ENCODE data around the gene CFAP65.

- TF ChIP-seq FOXK2 (IDR thresholded peaks at IDR 0.05) = no peak
- TF ChIP-seq, protein P1, sequence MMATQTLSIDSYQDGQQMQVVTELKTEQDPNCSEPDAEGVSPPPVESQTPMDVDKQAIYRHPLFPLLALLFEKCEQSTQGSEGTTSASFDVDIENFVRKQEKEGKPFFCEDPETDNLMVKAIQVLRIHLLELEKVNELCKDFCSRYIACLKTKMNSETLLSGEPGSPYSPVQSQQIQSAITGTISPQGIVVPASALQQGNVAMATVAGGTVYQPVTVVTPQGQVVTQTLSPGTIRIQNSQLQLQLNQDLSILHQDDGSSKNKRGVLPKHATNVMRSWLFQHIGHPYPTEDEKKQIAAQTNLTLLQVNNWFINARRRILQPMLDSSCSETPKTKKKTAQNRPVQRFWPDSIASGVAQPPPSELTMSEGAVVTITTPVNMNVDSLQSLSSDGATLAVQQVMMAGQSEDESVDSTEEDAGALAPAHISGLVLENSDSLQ (IDR thresholded peaks at IDR 0.05) = no peak
- TF ChIP-seq L3MBTL2 (conservative IDR thresholded peaks at IDR 0.05) = no peak
- no peak for TF ChIP-seq NFRKB (IDR thresholded peaks at IDR 0.05)
- no peak for TF ChIP-seq SP1 (IDR thresholded peaks at IDR 0.05)
- TF ChIP-seq TARDBP (IDR thresholded peaks at IDR 0.05) = no peak
- TF ChIP-seq ELF4 (IDR thresholded peaks at IDR 0.05) = no peak
- no peak for TF ChIP-seq BHLHE40 (IDR thresholded peaks at IDR 0.05; ENCODE audit: borderline replicate concordance)
- TF ChIP-seq FOXM1 (IDR thresholded peaks at IDR 0.05; ENCODE audit: borderline replicate concordance) = no peak
- no peak for TF ChIP-seq ZNF384 (IDR thresholded peaks at IDR 0.05)
- TF ChIP-seq CTBP1 (IDR thresholded peaks at IDR 0.05; ENCODE audit: borderline replicate concordance) = no peak
- no peak for TF ChIP-seq SUZ12 (IDR thresholded peaks at IDR 0.05)
- TF ChIP-seq ARNT (IDR thresholded peaks at IDR 0.05) = no peak
These were observed 39.8 kb upstream of the CFAP65 start for GRCh38 chr2:219081096-219081495.
